HL-60 (cell line): Measurements from ENCODE around the gene ALDH1L1.

Experiments used
- CTCF ChIP-seq: IDR thresholded peaks from one replicate; pipeline ENCODE4 v1.5.1; 2011; ENCODE audit warnings: low read length, control low read depth, inconsistent platforms; ENCODE audit not compliant: insufficient read depth
- POLR2AphosphoS5 ChIP-seq: IDR thresholded peaks from 2 replicates; pipeline ENCODE4 v1.6.1; 2012; ENCODE audit warnings: low read depth
- TF ChIP-seq, protein P1 (sequence below): IDR thresholded peaks from 2 replicates; pipeline ENCODE4 v1.6.1; 2012; ENCODE audit warnings: low read depth; ENCODE audit not compliant: insufficient replicate concordance

DNA sequence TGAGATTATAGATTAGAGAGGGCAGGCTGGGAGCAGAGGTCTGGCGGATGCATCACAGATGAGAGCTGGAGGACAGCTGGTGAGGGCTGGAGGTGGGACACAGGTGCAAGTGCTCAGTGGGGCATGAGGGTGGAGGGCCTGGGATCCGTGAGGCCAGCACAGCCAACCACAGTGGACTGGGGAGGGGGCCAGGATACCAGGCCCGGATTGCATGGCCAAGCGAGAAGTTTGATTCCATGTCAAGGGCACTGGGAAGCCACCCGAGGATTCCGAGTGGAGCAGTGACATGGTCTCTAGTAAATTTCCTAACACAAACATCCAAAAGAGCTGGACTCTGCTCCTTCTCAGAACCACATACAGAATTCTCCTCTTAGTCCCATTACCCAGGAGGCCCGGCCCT is 52.5 kb downstream of the ALDH1L1 start:
- TF ChIP-seq CTCF: no peak
- TF ChIP-seq POLR2AphosphoS5: no peak
- TF ChIP-seq, protein P1, sequence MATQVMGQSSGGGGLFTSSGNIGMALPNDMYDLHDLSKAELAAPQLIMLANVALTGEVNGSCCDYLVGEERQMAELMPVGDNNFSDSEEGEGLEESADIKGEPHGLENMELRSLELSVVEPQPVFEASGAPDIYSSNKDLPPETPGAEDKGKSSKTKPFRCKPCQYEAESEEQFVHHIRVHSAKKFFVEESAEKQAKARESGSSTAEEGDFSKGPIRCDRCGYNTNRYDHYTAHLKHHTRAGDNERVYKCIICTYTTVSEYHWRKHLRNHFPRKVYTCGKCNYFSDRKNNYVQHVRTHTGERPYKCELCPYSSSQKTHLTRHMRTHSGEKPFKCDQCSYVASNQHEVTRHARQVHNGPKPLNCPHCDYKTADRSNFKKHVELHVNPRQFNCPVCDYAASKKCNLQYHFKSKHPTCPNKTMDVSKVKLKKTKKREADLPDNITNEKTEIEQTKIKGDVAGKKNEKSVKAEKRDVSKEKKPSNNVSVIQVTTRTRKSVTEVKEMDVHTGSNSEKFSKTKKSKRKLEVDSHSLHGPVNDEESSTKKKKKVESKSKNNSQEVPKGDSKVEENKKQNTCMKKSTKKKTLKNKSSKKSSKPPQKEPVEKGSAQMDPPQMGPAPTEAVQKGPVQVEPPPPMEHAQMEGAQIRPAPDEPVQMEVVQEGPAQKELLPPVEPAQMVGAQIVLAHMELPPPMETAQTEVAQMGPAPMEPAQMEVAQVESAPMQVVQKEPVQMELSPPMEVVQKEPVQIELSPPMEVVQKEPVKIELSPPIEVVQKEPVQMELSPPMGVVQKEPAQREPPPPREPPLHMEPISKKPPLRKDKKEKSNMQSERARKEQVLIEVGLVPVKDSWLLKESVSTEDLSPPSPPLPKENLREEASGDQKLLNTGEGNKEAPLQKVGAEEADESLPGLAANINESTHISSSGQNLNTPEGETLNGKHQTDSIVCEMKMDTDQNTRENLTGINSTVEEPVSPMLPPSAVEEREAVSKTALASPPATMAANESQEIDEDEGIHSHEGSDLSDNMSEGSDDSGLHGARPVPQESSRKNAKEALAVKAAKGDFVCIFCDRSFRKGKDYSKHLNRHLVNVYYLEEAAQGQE: no peak
